ENCODE data around the gene CELSR3.

CELSR3 gene

GRCh38 chr3:48636149-48636655 lies 26.5 kb downstream of the CELSR3 start:
- in situ Hi-C loops (cut with MboI; ENCODE audit: low pct_unique_long_range_greater_than_20kb, low sequenced_read_pairs, unreplicated experiment) = no loop called here
- TF ChIP-seq, protein P1, sequence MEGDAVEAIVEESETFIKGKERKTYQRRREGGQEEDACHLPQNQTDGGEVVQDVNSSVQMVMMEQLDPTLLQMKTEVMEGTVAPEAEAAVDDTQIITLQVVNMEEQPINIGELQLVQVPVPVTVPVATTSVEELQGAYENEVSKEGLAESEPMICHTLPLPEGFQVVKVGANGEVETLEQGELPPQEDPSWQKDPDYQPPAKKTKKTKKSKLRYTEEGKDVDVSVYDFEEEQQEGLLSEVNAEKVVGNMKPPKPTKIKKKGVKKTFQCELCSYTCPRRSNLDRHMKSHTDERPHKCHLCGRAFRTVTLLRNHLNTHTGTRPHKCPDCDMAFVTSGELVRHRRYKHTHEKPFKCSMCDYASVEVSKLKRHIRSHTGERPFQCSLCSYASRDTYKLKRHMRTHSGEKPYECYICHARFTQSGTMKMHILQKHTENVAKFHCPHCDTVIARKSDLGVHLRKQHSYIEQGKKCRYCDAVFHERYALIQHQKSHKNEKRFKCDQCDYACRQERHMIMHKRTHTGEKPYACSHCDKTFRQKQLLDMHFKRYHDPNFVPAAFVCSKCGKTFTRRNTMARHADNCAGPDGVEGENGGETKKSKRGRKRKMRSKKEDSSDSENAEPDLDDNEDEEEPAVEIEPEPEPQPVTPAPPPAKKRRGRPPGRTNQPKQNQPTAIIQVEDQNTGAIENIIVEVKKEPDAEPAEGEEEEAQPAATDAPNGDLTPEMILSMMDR (IDR thresholded peaks at IDR 0.05; ENCODE audit: extremely low read depth, insufficient read depth, missing control alignments) = no peak
- no peak for DNase-seq (ENCODE audit: low spot score)

DNA sequence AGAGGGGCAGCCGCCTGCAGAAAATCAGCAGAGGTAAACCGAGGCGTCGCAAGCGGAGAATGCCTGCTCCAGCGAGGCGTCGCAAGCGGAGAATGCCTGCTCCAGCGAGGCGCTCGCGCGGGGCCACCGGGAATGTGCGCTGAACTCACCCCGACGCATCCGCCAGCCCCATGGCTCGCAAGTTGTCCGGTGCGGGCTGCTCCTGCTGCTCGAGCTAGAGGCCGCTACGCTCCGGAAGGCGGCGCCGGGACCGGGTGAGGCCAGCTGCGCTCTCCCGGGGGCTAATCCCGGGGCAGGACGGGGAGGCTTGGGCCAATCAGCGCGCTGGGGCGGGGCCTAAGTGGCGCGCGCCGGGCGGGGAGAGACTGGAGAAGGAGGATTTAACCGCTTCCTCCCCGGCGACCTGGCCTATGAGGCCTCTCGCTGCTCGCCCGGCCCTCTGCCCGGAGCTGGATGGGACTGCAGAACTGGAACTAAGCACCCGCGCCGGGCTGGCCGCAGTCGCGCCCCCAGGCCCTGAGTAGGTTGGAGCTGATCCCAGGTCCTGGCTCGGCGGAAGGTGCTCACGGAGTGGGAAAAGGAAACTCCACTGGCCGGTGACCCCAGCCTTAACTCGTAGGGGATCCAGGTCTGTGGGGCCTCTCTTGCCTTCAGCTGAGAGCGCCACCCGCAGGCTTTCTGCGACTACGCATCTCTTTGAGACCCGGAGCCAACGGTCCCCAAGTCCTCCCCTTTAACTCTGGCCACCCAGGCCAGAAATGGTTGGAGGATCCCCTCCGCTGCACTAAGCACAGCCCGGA lies 27.3 kb downstream of the CELSR3 start, which contains the start of gene SLC26A6:
SLC26A6 (minus strand) TSS at position 240 of the 800 bp plus-strand sequence; CDS start at position 172, 68 bp downstream.
- in situ Hi-C loops (cut with MboI; ENCODE audit: low pct_unique_long_range_greater_than_20kb, low sequenced_read_pairs, unreplicated experiment) = no loop called here
- TF ChIP-seq, protein P1 (IDR thresholded peaks at IDR 0.05; ENCODE audit: extremely low read depth, insufficient read depth, missing control alignments) = peak; percentile 69
- peak; percentile 100 for DNase-seq (ENCODE audit: low spot score)

- TF ChIP-seq, protein P1 (IDR thresholded peaks at IDR 0.05; ENCODE audit: extremely low read depth, insufficient read depth, missing control alignments) = no peak
- DNase-seq (ENCODE audit: low spot score) = peak; percentile 80
- in situ Hi-C loops (cut with MboI; ENCODE audit: low pct_unique_long_range_greater_than_20kb, low sequenced_read_pairs, unreplicated experiment) = no loop called here
These were observed 27.9 kb downstream of the CELSR3 start for GRCh38 chr3:48634661-48635221.

DNA sequence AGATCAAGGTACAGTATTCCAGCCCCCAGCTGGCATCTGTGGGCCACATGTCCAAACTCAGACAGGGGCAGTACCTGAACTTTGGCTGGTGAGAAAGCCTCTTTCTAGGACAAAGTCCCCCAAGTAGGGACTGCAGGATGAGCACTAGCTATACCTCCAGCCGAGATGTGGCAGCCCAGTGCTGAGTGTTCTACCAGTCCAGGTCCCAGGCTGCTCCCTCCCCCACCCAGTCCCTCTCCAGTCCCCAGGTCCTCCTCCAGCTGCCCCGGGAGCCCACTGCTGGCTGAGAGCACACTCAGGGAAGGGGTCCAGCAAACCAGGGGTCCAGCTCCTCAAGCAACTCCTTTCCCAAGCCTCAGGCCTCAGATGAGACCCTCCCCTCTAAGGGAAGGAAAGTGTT lies 28.9 kb downstream of the CELSR3 start:
- DNase-seq (ENCODE audit: low spot score) = no peak
- in situ Hi-C loops (cut with MboI; ENCODE audit: low pct_unique_long_range_greater_than_20kb, low sequenced_read_pairs, unreplicated experiment) = no loop called here
- TF ChIP-seq, protein P1 (IDR thresholded peaks at IDR 0.05; ENCODE audit: extremely low read depth, insufficient read depth, missing control alignments) = no peak

- TF ChIP-seq, protein P1 (IDR thresholded peaks at IDR 0.05; ENCODE audit: extremely low read depth, insufficient read depth, missing control alignments) = no peak
- in situ Hi-C loops (cut with MboI; ENCODE audit: low pct_unique_long_range_greater_than_20kb, low sequenced_read_pairs, unreplicated experiment) = no loop called here
- no peak for DNase-seq (ENCODE audit: low spot score)
These were observed 29.4 kb downstream of the CELSR3 start for GRCh38 chr3:48633256-48633655.

- no peak for DNase-seq (ENCODE audit: low spot score)
- in situ Hi-C loops (cut with MboI; ENCODE audit: low pct_unique_long_range_greater_than_20kb, low sequenced_read_pairs, unreplicated experiment) = no loop called here
- TF ChIP-seq, protein P1 (IDR thresholded peaks at IDR 0.05; ENCODE audit: extremely low read depth, insufficient read depth, missing control alignments) = no peak
These were observed 30.9 kb downstream of the CELSR3 start for GRCh38 chr3:48631516-48632448.
